PC-9 (cell line): ENCODE results near the gene CCDC54.

Experiments used
- EZH2 ChIP-seq: fragments of 200-600 bp; sonication (generic); IDR thresholded peaks from 2 replicates; pipeline ENCODE4 v1.8.0; 2017; ENCODE audit warnings: antibody characterized with exemption, low read depth
- TF ChIP-seq, protein P1 (sequence below): fragments of 200-600 bp; sonication (generic); conservative IDR thresholded peaks from 2 replicates; pipeline ENCODE4 v1.6.1; 2017; ENCODE audit warnings: mixed run types, antibody characterized with exemption, mild to moderate bottlenecking, moderate library complexity

DNA sequence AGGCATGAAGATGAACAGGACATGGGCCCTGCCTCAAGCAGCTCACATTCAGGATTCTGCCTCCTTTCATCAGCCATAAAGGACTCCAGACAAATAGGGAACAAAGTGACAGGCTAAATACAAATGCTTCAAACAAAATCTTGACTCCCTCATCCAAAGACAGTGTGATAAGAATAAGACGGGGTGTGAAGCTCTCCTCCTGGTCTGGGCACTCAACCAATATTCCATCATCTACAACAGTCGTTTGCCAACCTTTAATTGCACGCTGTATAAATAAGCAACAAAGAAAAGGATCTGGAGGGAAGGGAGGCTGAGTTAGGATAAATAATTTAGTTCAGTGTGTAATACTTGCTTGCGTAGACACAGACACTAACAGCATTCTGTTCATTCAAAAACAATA is 5.4 kb downstream of the CCDC54 start:
- TF ChIP-seq, protein P1, sequence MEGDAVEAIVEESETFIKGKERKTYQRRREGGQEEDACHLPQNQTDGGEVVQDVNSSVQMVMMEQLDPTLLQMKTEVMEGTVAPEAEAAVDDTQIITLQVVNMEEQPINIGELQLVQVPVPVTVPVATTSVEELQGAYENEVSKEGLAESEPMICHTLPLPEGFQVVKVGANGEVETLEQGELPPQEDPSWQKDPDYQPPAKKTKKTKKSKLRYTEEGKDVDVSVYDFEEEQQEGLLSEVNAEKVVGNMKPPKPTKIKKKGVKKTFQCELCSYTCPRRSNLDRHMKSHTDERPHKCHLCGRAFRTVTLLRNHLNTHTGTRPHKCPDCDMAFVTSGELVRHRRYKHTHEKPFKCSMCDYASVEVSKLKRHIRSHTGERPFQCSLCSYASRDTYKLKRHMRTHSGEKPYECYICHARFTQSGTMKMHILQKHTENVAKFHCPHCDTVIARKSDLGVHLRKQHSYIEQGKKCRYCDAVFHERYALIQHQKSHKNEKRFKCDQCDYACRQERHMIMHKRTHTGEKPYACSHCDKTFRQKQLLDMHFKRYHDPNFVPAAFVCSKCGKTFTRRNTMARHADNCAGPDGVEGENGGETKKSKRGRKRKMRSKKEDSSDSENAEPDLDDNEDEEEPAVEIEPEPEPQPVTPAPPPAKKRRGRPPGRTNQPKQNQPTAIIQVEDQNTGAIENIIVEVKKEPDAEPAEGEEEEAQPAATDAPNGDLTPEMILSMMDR = no peak
- TF ChIP-seq EZH2 = no peak
